Measurements from ENCODE around the gene MYO3A. TPM values are rescaled to one million over a fixed set of nuclear protein-coding genes. Genes with fewer than 3 reads are reported as not detected.
"Not testable (repeated sequence)": the region's sequence is repeated elsewhere in the genome, so short reads cannot be mapped to it uniquely, and the experiment has no call there.

MYO3A gene
- total RNA-seq, 4 donors from 2014 or later, result 0.35 to 3.1 (median 1.9) TPM

- Histone ChIP-seq H3K27ac (no peak overlapping the region), H3K4me3 (no peak overlapping the region), H3K27me3 (no peaks in the 10 kb centered on the region), H3K9me3 (no peaks in the 10 kb centered on the region), H3K36me3 (no peaks in the 10 kb centered on the region), H3K4me1 (no peaks in the 10 kb centered on the region)
- no peak for TF ChIP-seq CTCF (IDR thresholded peaks at IDR 0.05)
- WGBS, 2 donors, result 36 to 50% methylated on average over 1 of the region's 1 CpG
- no peak for DNase-seq
- intact Hi-C loops (cut with DNase I), result no loop called here
Observed at GRCh38 chr10:26067680-26068079, 133.7 kb downstream of the MYO3A start.

- H3K36me3 ChIP-seq; DNase-seq; H3K4me3 ChIP-seq; H3K9me3 ChIP-seq; H3K4me1 ChIP-seq; intact Hi-C loops (cut with DNase I); H3K27me3 ChIP-seq; H3K27ac ChIP-seq: not testable (repeated sequence)
- 80% methylated on average over 3 of the region's 7 CpGs; no CpG with 5 or more reads in 1 of the 2 donors for WGBS, 2 donors
Observed at GRCh38 chr10:26080971-26081370, 146.9 kb downstream of the MYO3A start.

GRCh38 chr10:26081459-26081858 is 147.4 kb downstream of the MYO3A start:
- Histone ChIP-seq H3K27ac (no peak overlapping the region), H3K4me1 (no peaks in the 10 kb centered on the region), H3K36me3 (no peaks in the 10 kb centered on the region), H3K4me3 (no peak overlapping the region), H3K9me3 (no peaks in the 10 kb centered on the region), H3K27me3 (no peaks in the 10 kb centered on the region)
- no peak for DNase-seq
- 77 to 82% methylated on average over 4 of the region's 4 CpGs for WGBS, 2 donors
- TF ChIP-seq POLR2A (IDR thresholded peaks at IDR 0.05), result no peak
- TF ChIP-seq CTCF (IDR thresholded peaks at IDR 0.05), result no peak
- intact Hi-C loops (cut with DNase I), result no loop called here

GRCh38 chr10:26085549-26085948 is 151.5 kb downstream of the MYO3A start:
- Histone ChIP-seq H3K9me3 (no peaks in the 10 kb centered on the region), H3K36me3 (no peaks in the 10 kb centered on the region), H3K4me1 (no peaks in the 10 kb centered on the region), H3K4me3 (no peak overlapping the region), H3K27ac (no peak overlapping the region), H3K27me3 (no peaks in the 10 kb centered on the region)
- WGBS, 2 donors, result 54 to 92% methylated on average over 2 to 3 of the region's 3 CpGs
- DNase-seq, result no peak
- TF ChIP-seq POLR2A (IDR thresholded peaks at IDR 0.05) (no peak), CTCF (IDR thresholded peaks at IDR 0.05) (no peak)
- intact Hi-C loops (cut with DNase I), result no loop called here

GRCh38 chr10:26087666-26088065 is 153.6 kb downstream of the MYO3A start:
- no peaks in the 10 kb centered on the region for H3K36me3 ChIP-seq
- H3K27ac ChIP-seq, result no peak overlapping the region
- TF ChIP-seq POLR2A (IDR thresholded peaks at IDR 0.05), result no peak
- no peak for TF ChIP-seq CTCF (IDR thresholded peaks at IDR 0.05)
- no peaks in the 10 kb centered on the region for H3K27me3 ChIP-seq
- DNase-seq, result no peak
- no peak overlapping the region for H3K4me3 ChIP-seq
- H3K9me3 ChIP-seq, result no peaks in the 10 kb centered on the region
- WGBS, 2 donors, result 72 to 81% methylated on average over 3 of the region's 3 CpGs
- intact Hi-C loops (cut with DNase I), result no loop called here
- H3K4me1 ChIP-seq, result no peaks in the 10 kb centered on the region

- WGBS, 2 donors, result 83 to 88% methylated on average over 5 of the region's 5 CpGs
- no peak for TF ChIP-seq CTCF (IDR thresholded peaks at IDR 0.05)
- TF ChIP-seq POLR2A (IDR thresholded peaks at IDR 0.05), result no peak
- no peak overlapping the region for H3K4me3 ChIP-seq
- no peaks in the 10 kb centered on the region for H3K4me1 ChIP-seq
- intact Hi-C loops (cut with DNase I), result no loop called here
- no peaks in the 10 kb centered on the region for H3K9me3 ChIP-seq
- no peaks in the 10 kb centered on the region for H3K36me3 ChIP-seq
- no peaks in the 10 kb centered on the region for H3K27me3 ChIP-seq
- no peak overlapping the region for H3K27ac ChIP-seq
- DNase-seq, result no peak
Observed at GRCh38 chr10:26090026-26090425, 156.0 kb downstream of the MYO3A start.

Data from esophagus squamous epithelium (tissue), 5 donors.